Measurements from ENCODE around the gene IGSF8. TPM values are rescaled to one million over a fixed set of nuclear protein-coding genes. Genes with fewer than 3 reads are reported as not detected.

IGSF8 gene
- polyA plus RNA-seq, 1 donor from 2014 or later: 27.3 TPM

- Histone ChIP-seq H3F3A (ENCODE audit: insufficient read depth, low read length, poor library complexity, severe bottlenecking) (no peaks in the 10 kb centered on the region), H2AFZ (ENCODE audit: low read depth, low read length) (no peak overlapping the region), H3K4me2 (ENCODE audit: low read length) (no peak overlapping the region), H3K36me3 (ENCODE audit: insufficient read depth, low read length) (no peaks in the 10 kb centered on the region), H3K9me2 (ENCODE audit: insufficient read depth, low read length) (no peaks in the 10 kb centered on the region), H3K27me3 (ENCODE audit: insufficient read depth, low read depth, low read length) (no peaks in the 10 kb centered on the region), H3K9ac (ENCODE audit: low read length) (no peak overlapping the region), H3K27ac (ENCODE audit: low read length) (no peak overlapping the region), H4K20me1 (ENCODE audit: insufficient read depth) (no peaks in the 10 kb centered on the region), H3K4me3 (ENCODE audit: low read length) (no peak overlapping the region), H3K9me3 (ENCODE audit: low read length) (no peaks in the 10 kb centered on the region), H3K79me2 (replicated peaks; ENCODE audit: insufficient read depth, low read length) (no peaks in the 10 kb centered on the region)
- TF ChIP-seq MXI1 (conservative IDR thresholded peaks at IDR 0.05; ENCODE audit: poor library complexity, severe bottlenecking) (no peak), SMC3 (conservative IDR thresholded peaks at IDR 0.05; ENCODE audit: poor library complexity) (no peak)
These were observed 51.1 kb downstream of the IGSF8 start for GRCh38 chr1:160047111-160047991.

DNA sequence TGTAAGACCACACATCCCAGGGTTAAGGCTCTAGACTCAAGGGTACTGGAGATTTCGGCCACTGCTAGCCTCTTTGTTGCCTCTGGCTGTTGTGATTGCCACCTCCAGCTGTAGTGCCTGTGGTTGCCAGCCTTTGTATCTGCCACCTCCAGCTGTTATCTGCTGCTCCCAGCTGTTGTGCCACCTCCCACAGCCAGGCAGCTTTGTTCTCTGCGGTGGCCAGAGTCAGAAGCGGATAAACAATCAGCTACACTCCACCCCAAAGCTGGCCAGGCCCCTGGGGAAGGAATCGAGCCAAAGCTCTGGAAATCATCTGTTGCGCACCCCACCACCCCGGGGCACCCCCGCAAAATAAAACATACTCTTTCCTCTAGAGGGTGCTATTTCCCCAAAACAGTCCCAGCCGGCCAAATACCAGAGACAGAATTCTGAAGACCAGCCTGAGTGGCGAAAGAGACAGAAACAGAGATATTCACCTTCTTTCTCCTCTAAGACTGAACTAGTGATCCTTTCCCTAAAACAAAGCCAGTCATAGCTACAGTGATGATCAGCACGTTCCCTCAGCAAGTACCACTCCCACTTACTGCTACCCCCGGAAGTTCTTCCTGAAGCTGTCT, 51.8 kb downstream of the IGSF8 start:
- H3K9me2 ChIP-seq (ENCODE audit: insufficient read depth, low read length): no peaks in the 10 kb centered on the region
- TF ChIP-seq, protein P1, sequence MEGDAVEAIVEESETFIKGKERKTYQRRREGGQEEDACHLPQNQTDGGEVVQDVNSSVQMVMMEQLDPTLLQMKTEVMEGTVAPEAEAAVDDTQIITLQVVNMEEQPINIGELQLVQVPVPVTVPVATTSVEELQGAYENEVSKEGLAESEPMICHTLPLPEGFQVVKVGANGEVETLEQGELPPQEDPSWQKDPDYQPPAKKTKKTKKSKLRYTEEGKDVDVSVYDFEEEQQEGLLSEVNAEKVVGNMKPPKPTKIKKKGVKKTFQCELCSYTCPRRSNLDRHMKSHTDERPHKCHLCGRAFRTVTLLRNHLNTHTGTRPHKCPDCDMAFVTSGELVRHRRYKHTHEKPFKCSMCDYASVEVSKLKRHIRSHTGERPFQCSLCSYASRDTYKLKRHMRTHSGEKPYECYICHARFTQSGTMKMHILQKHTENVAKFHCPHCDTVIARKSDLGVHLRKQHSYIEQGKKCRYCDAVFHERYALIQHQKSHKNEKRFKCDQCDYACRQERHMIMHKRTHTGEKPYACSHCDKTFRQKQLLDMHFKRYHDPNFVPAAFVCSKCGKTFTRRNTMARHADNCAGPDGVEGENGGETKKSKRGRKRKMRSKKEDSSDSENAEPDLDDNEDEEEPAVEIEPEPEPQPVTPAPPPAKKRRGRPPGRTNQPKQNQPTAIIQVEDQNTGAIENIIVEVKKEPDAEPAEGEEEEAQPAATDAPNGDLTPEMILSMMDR (IDR thresholded peaks at IDR 0.05; ENCODE audit: poor library complexity, severe bottlenecking): peak; percentile 31
- TF ChIP-seq RAD21 (conservative IDR thresholded peaks at IDR 0.05) (no peak), EZH2 (IDR thresholded peaks at IDR 0.05; ENCODE audit: borderline replicate concordance, insufficient read depth, low read length, poor library complexity, severe bottlenecking) (no peak), MXI1 (conservative IDR thresholded peaks at IDR 0.05; ENCODE audit: poor library complexity, severe bottlenecking) (no peak)
- H3K9ac ChIP-seq (ENCODE audit: low read length): no peak overlapping the region
- H3F3A ChIP-seq (ENCODE audit: insufficient read depth, low read length, poor library complexity, severe bottlenecking): no peaks in the 10 kb centered on the region
- no peak overlapping the region for H2AFZ ChIP-seq (ENCODE audit: low read depth, low read length)
- no peaks in the 10 kb centered on the region for H3K9me3 ChIP-seq (ENCODE audit: low read length)
- no peaks in the 10 kb centered on the region for H4K20me1 ChIP-seq (ENCODE audit: insufficient read depth)
- no peaks in the 10 kb centered on the region for H3K36me3 ChIP-seq (ENCODE audit: insufficient read depth, low read length)
- no peaks in the 10 kb centered on the region for H3K27me3 ChIP-seq (ENCODE audit: insufficient read depth, low read depth, low read length)
- H3K79me2 ChIP-seq (replicated peaks; ENCODE audit: insufficient read depth, low read length): no peaks in the 10 kb centered on the region
- H3K27ac ChIP-seq (ENCODE audit: low read length): no peak overlapping the region
- no peak overlapping the region for H3K4me2 ChIP-seq (ENCODE audit: low read length)
- no peak overlapping the region for H3K4me3 ChIP-seq (ENCODE audit: low read length)

- TF ChIP-seq SMC3 (conservative IDR thresholded peaks at IDR 0.05; ENCODE audit: poor library complexity) (no peak), POLR2AphosphoS5 (IDR thresholded peaks at IDR 0.05) (no peak), MXI1 (conservative IDR thresholded peaks at IDR 0.05; ENCODE audit: poor library complexity, severe bottlenecking) (no peak), TAF1 (IDR thresholded peaks at IDR 0.05; ENCODE audit: low read depth) (no peak)
- no peaks in the 10 kb centered on the region for H4K20me1 ChIP-seq (ENCODE audit: insufficient read depth)
- H3K79me2 ChIP-seq (replicated peaks; ENCODE audit: insufficient read depth, low read length): no peaks in the 10 kb centered on the region
- H3F3A ChIP-seq (ENCODE audit: insufficient read depth, low read length, poor library complexity, severe bottlenecking): no peaks in the 10 kb centered on the region
- H3K27me3 ChIP-seq (ENCODE audit: insufficient read depth, low read depth, low read length): no peaks in the 10 kb centered on the region
- H3K4me2 ChIP-seq (ENCODE audit: low read length): no peak overlapping the region
- no peak overlapping the region for H3K9ac ChIP-seq (ENCODE audit: low read length)
- no peaks in the 10 kb centered on the region for H3K9me2 ChIP-seq (ENCODE audit: insufficient read depth, low read length)
- H3K27ac ChIP-seq (ENCODE audit: low read length): no peak overlapping the region
- no peak overlapping the region for H2AFZ ChIP-seq (ENCODE audit: low read depth, low read length)
- H3K36me3 ChIP-seq (ENCODE audit: insufficient read depth, low read length): no peaks in the 10 kb centered on the region
- H3K4me3 ChIP-seq (ENCODE audit: low read length): no peak overlapping the region
- no peaks in the 10 kb centered on the region for H3K9me3 ChIP-seq (ENCODE audit: low read length)
These were observed 52.8 kb downstream of the IGSF8 start for GRCh38 chr1:160045653-160046052.
